Tongue (tissue), 3 donors: Measurements from ENCODE around the gene BAG5. TPM values are rescaled to one million over a fixed set of nuclear protein-coding genes. Genes with fewer than 3 reads are reported as not detected.

Source experiments
- DNase-seq: peaks from one replicate; pipeline ENCODE4 v3.0.0-alpha.2; 2015
- small RNA-seq: library from RNA; depleted of rRNA; stranded (forward); fragments of <200 nt; gene quantifications from one replicate; pipeline ENCODE3, GENCODE V24; 2014; ENCODE audit warnings: low replicate concordance
- total RNA-seq: library from RNA; depleted of rRNA; stranded (reverse); fragments of >200 nt; gene quantifications from one replicate; pipeline ENCODE4 v1.2.3, GENCODE V29; 2014

Gene BAG5
- total RNA-seq, 1 donor from 2014 or later, result 34.9 TPM

GRCh38 chr14:103509864-103510723 lies 52.4 kb downstream of the BAG5 start:
- no peak for DNase-seq

- DNase-seq, result no peak
Observed at GRCh38 chr14:103508521-103509329, 53.7 kb downstream of the BAG5 start.

- DNase-seq, result no peak
Observed at GRCh38 chr14:103507751-103508150, 54.7 kb downstream of the BAG5 start.

Small RNAs within 50 kb of the gene (small RNA-seq; reads per million reads assigned to genes)
- gene RNU4-68P (not detected), gene RNU7-160P (not detected)

Other genes with a start within 250 kb of the BAG5 start
- gene EIF5, start 228.4 kb downstream of the BAG5 start, total RNA-seq, result 194 TPM
- gene MARK3, start 177.2 kb downstream of the BAG5 start, total RNA-seq, result 77.9 TPM
- gene CKB, start 39.8 kb downstream of the BAG5 start, total RNA-seq, result 105 TPM
- 7.0 TPM for gene TRMT61A, start 33.5 kb downstream of the BAG5 start, total RNA-seq
- 33.8 TPM for gene COA8, start 303 bp upstream of the BAG5 start, total RNA-seq
- gene KLC1, start 66.6 kb upstream of the BAG5 start, total RNA-seq, result 273 TPM
- 10.5 TPM for gene XRCC3, start 152.8 kb upstream of the BAG5 start, total RNA-seq
- 119 TPM for gene ZFYVE21, start 153.2 kb upstream of the BAG5 start, total RNA-seq